Glutamatergic neuron (in vitro differentiated cells): Measurements from ENCODE around the gene PTPN13. TPM values are rescaled to one million over a fixed set of nuclear protein-coding genes. Genes with fewer than 3 reads are reported as not detected.

Source experiments
- DNase-seq: peaks from one replicate; pipeline ENCODE4 v3.0.0; 2022
- H3K27ac Mint-ChIP-seq: one replicate; pipeline ENCODE4 v1.8.0; 2020; ENCODE audit warnings: mild to moderate bottlenecking, mixed read lengths, inconsistent platforms; ENCODE audit not compliant: unreplicated experiment
- H3K27me3 Mint-ChIP-seq: one replicate; pipeline ENCODE4 v1.8.0; 2020; ENCODE audit warnings: mild to moderate bottlenecking, moderate library complexity, mixed read lengths, inconsistent platforms; ENCODE audit not compliant: unreplicated experiment
- H3K36me3 Mint-ChIP-seq: one replicate; pipeline ENCODE4 v1.8.0; 2020; ENCODE audit warnings: mild to moderate bottlenecking, mixed read lengths, inconsistent platforms; ENCODE audit not compliant: unreplicated experiment
- H3K4me1 Mint-ChIP-seq: one replicate; pipeline ENCODE4 v1.8.0; 2020; ENCODE audit warnings: mild to moderate bottlenecking, low read depth, mixed read lengths, inconsistent platforms; ENCODE audit not compliant: unreplicated experiment
- H3K4me3 Mint-ChIP-seq: one replicate; pipeline ENCODE4 v1.8.0; 2020; ENCODE audit warnings: mild to moderate bottlenecking, mixed read lengths, inconsistent platforms; ENCODE audit not compliant: unreplicated experiment
- H3K9me3 Mint-ChIP-seq: one replicate; pipeline ENCODE4 v1.8.0; 2020; ENCODE audit warnings: mild to moderate bottlenecking, moderate library complexity, mixed read lengths, inconsistent platforms; ENCODE audit not compliant: unreplicated experiment
- total RNA-seq: library from RNA; stranded (reverse); fragmentation: NEBNext Ultra II Directional; extraction: Animal tissue kit (Norgen Biotek cat#: 25700); gene quantifications from one replicate; pipeline ENCODE4 v1.2.1, GENCODE V29; 2021; ENCODE audit not compliant: unreplicated experiment
- TF ChIP-seq, protein P1 (sequence below): fragments of 200-600 bp; sonication (generic); IDR thresholded peaks from one replicate; pipeline ENCODE4 v1.5.0; 2021; ENCODE audit not compliant: partially characterized antibody, unreplicated experiment

PTPN13 gene
- total RNA-seq, 1 donor from 2014 or later: 44.1 TPM

DNA sequence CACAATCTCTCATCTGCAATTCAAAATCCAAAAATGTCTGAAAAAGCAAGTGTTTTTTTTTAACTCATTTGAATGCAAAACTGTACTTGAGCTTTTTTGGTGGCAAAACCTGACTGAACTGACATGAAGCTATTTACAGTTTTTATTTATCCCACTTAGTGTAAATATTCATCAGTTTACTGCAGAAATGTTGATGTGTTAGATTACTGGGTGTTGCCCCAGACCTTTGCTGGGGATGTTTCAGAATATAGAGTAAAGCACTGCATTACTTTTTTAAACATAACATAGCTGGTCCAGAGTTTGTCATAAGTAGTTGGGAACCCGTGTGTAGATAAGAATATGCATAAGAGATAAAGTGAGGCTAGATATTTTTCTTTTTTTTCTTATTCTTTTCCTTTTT, 27.3 kb downstream of the PTPN13 start:
- TF ChIP-seq, protein P1, sequence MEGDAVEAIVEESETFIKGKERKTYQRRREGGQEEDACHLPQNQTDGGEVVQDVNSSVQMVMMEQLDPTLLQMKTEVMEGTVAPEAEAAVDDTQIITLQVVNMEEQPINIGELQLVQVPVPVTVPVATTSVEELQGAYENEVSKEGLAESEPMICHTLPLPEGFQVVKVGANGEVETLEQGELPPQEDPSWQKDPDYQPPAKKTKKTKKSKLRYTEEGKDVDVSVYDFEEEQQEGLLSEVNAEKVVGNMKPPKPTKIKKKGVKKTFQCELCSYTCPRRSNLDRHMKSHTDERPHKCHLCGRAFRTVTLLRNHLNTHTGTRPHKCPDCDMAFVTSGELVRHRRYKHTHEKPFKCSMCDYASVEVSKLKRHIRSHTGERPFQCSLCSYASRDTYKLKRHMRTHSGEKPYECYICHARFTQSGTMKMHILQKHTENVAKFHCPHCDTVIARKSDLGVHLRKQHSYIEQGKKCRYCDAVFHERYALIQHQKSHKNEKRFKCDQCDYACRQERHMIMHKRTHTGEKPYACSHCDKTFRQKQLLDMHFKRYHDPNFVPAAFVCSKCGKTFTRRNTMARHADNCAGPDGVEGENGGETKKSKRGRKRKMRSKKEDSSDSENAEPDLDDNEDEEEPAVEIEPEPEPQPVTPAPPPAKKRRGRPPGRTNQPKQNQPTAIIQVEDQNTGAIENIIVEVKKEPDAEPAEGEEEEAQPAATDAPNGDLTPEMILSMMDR: no peak
- DNase-seq: no peak
- Mint-ChIP-seq H3K4me3 (no peak overlapping the region), H3K36me3 (peaks cover 9% of the 10 kb centered on the region), H3K27me3 (no peaks in the 10 kb centered on the region), H3K9me3 (peaks cover 6% of the 10 kb centered on the region), H3K4me1 (peaks cover 15% of the 10 kb centered on the region), H3K27ac (no peak overlapping the region)

- DNase-seq: no peak
- Mint-ChIP-seq H3K27me3 (no peaks in the 10 kb centered on the region), H3K4me1 (peaks cover 2% of the 10 kb centered on the region), H3K27ac (no peak overlapping the region), H3K9me3 (no peaks in the 10 kb centered on the region), H3K4me3 (no peak overlapping the region), H3K36me3 (no peaks in the 10 kb centered on the region)
- TF ChIP-seq, protein P1: no peak
Observed at GRCh38 chr4:86626066-86626465, 32.0 kb downstream of the PTPN13 start.

GRCh38 chr4:86627462-86628135, 33.5 kb downstream of the PTPN13 start:
- no peak for DNase-seq
- TF ChIP-seq, protein P1: no peak
- Mint-ChIP-seq H3K36me3 (no peaks in the 10 kb centered on the region), H3K4me1 (no peaks in the 10 kb centered on the region), H3K27me3 (no peaks in the 10 kb centered on the region), H3K27ac (no peak overlapping the region), H3K9me3 (no peaks in the 10 kb centered on the region), H3K4me3 (no peak overlapping the region)

- Mint-ChIP-seq H3K36me3 (no peaks in the 10 kb centered on the region), H3K9me3 (no peaks in the 10 kb centered on the region), H3K4me1 (no peaks in the 10 kb centered on the region), H3K4me3 (no peak overlapping the region), H3K27ac (no peak overlapping the region), H3K27me3 (no peaks in the 10 kb centered on the region)
- DNase-seq: no peak
- TF ChIP-seq, protein P1: no peak
Observed at GRCh38 chr4:86630629-86631028, 36.5 kb downstream of the PTPN13 start.

GRCh38 chr4:86631166-86631565, 37.1 kb downstream of the PTPN13 start:
- Mint-ChIP-seq H3K4me1 (no peaks in the 10 kb centered on the region), H3K4me3 (no peak overlapping the region), H3K27ac (no peak overlapping the region), H3K9me3 (no peaks in the 10 kb centered on the region), H3K27me3 (no peaks in the 10 kb centered on the region), H3K36me3 (no peaks in the 10 kb centered on the region)
- TF ChIP-seq, protein P1: no peak
- no peak for DNase-seq
